Endothelial cell of umbilical vein (primary cell): ENCODE results near the gene MED13. TPM values are rescaled to one million over a fixed set of nuclear protein-coding genes. Genes with fewer than 3 reads are reported as not detected.

ENCODE experiments used
- BruUV-seq: library from RNA; stranded (reverse); fragments of 400-500 nt; replicated peaks from 2 replicates; lab custom pipeline; 2021; lab: Mats Ljungman, UMichigan
- CTCF ChIA-PET: fragments of 300-600, 350-600 bp; sonication (Branson Sonifier 250); formaldehyde crosslinking; loops from one replicate; lab custom pipeline; 2021; ENCODE audit warnings: antibody characterized with exemption, inconsistent platforms; lab: Charles Lee
- POLR2A ChIA-PET: fragments of 300-600, 350-600 bp; sonication (Branson Sonifier 250); formaldehyde crosslinking; loops from one replicate; lab custom pipeline; 2021; ENCODE audit warnings: antibody characterized with exemption, inconsistent platforms; lab: Charles Lee
- DNase-seq: peaks from one replicate; pipeline ENCODE4 v3.0.0-alpha.2; 2011; ENCODE audit warnings: low read depth, low spot score
- FAIRE-seq: peaks from 2 replicates; lab custom pipeline; 2011; peaks lifted over from hg19 to GRCh38; lab: Jason Lieb, UNC
- H2AFZ ChIP-seq: 2 replicates; pipeline ENCODE4 v1.6.0; 2012; ENCODE audit warnings: low read depth, low read length, control low read depth, inconsistent platforms
- H3K27ac ChIP-seq: 2 replicates; pipeline ENCODE4 v1.5.1; 2011; ENCODE audit warnings: low read depth, mild to moderate bottlenecking, control low read depth, low read length, moderate library complexity; ENCODE audit not compliant: insufficient read depth
- H3K27me3 ChIP-seq, 2 experiments: 2 replicates each; pipeline versions ENCODE4 v1.6.0 to v1.6.1; 2011; ENCODE audit warnings: low read length in 2 of 2, mixed read lengths in 1 of 2; ENCODE audit not compliant: control insufficient read depth in 2 of 2, insufficient read depth in 2 of 2
- H3K36me3 ChIP-seq, 2 experiments: 2 replicates in 1 of 2; 3 replicates in 1 of 2; pipeline ENCODE4 v1.5.1; 2011; ENCODE audit warnings: low read length in 2 of 2, mild to moderate bottlenecking in 1 of 2, moderate library complexity in 1 of 2; ENCODE audit not compliant: control insufficient read depth in 2 of 2, insufficient read depth in 2 of 2; ENCODE audit errors: extremely low read depth in 1 of 2
- H3K4me1 ChIP-seq: 3 replicates; pipeline ENCODE4 v1.5.1; 2011; ENCODE audit warnings: mild to moderate bottlenecking, low read length; ENCODE audit not compliant: control insufficient read depth, insufficient read depth; ENCODE audit errors: extremely low read depth
- H3K4me2 ChIP-seq: 2 replicates; pipeline ENCODE4 v1.6.1; 2011; ENCODE audit warnings: low read length, control low read depth, mixed read lengths; ENCODE audit not compliant: insufficient read depth
- H3K4me3 ChIP-seq, 3 experiments: fragments of 200-600 bp in 1 of 3; sonication (generic), shearing (Covaris generic) in 1 of 3; replicated peaks in 1 of 3; 2 replicates each; pipeline ENCODE4 v1.5.1; 2011 to 2016; ENCODE audit warnings: control low read depth in 3 of 3, low read length in 3 of 3, mild to moderate bottlenecking in 2 of 3, inconsistent platforms in 1 of 3, low read depth in 1 of 3, moderate library complexity in 1 of 3; ENCODE audit not compliant: insufficient read depth in 1 of 3
- H3K79me2 ChIP-seq: 2 replicates; pipeline ENCODE4 v1.6.0; 2012; ENCODE audit warnings: low read length, inconsistent platforms; ENCODE audit not compliant: control insufficient read depth, insufficient read depth
- H3K9ac ChIP-seq: replicated peaks from 2 replicates; pipeline ENCODE3; 2011; ENCODE audit warnings: low read length, control low read depth; ENCODE audit not compliant: insufficient read depth; ENCODE audit errors: extremely low read depth
- H3K9me1 ChIP-seq: replicated peaks from 3 replicates; pipeline ENCODE4 v1.6.0; 2011; ENCODE audit warnings: mild to moderate bottlenecking, low read length; ENCODE audit not compliant: control insufficient read depth, insufficient read depth; ENCODE audit errors: extremely low read depth
- H3K9me3 ChIP-seq: replicated peaks from 2 replicates; pipeline ENCODE4 v1.5.1; 2012; ENCODE audit warnings: low read length, inconsistent platforms; ENCODE audit not compliant: control insufficient read depth, insufficient read depth
- H4K20me1 ChIP-seq: replicated peaks from 2 replicates; pipeline ENCODE3; 2011; ENCODE audit warnings: mild to moderate bottlenecking, low read length; ENCODE audit not compliant: control insufficient read depth, insufficient read depth; ENCODE audit errors: extremely low read depth
- EZH2 ChIP-seq: IDR thresholded peaks from 2 replicates; pipeline ENCODE4 v1.6.1; 2012; ENCODE audit warnings: borderline replicate concordance, low read depth, mild to moderate bottlenecking, moderate library complexity, low read length, inconsistent platforms; ENCODE audit not compliant: severe bottlenecking
- GATA2 ChIP-seq: IDR thresholded peaks from 2 replicates; pipeline ENCODE4 v1.7.0; 2011; ENCODE audit warnings: low read depth, mild to moderate bottlenecking, moderate library complexity, mixed read lengths, low read length; ENCODE audit not compliant: insufficient read length, insufficient read depth
- JUN ChIP-seq: IDR thresholded peaks from 2 replicates; pipeline ENCODE4 v1.6.1; 2011; ENCODE audit warnings: borderline replicate concordance, low read depth; ENCODE audit not compliant: insufficient read length, insufficient read depth
- MAX ChIP-seq: IDR thresholded peaks from 2 replicates; pipeline ENCODE4 v1.6.1; 2011; ENCODE audit not compliant: insufficient read depth, insufficient read length
- POLR2AphosphoS5 ChIP-seq: IDR thresholded peaks from 2 replicates; pipeline ENCODE4 v1.6.1; 2012; ENCODE audit warnings: low read depth, mild to moderate bottlenecking, control low read depth, low read length, moderate library complexity; ENCODE audit not compliant: insufficient read depth
- dilution Hi-C: fragments of 300-500 bp; cut with MboI; formaldehyde crosslinking; loops from one replicate; pipeline ENCODE4 v1.15.0; 2019; ENCODE audit warnings: low sequenced_read_pairs; ENCODE audit not compliant: extremely low pct_ligation_motif_present
- intact Hi-C: fragments of 100-400 bp; cut with micrococcal nuclease; formaldehyde crosslinking; loops from one replicate; pipeline ENCODE4 v1.10.0; 2022
- polyA plus RNA-seq, 4 experiments: library from polyadenylated mRNA; depleted of rRNA in 3 of 4; stranded (reverse) in 3 of 4; unstranded in 1 of 4; fragments of >200 nt; gene quantifications; 2 replicates each; pipeline versions ENCODE4 v1.2.1 to v1.2.3, GENCODE V29; 2011 to 2012; ENCODE audit warnings: missing spikeins in 1 of 4
- total RNA-seq: library from RNA; stranded (reverse); gene quantifications from 2 replicates; pipeline ENCODE4 v1.2.3, GENCODE V29; 2021

The MED13 gene
- total and polyA plus RNA-seq, 2 donors (not counting 3 experiments of a cell fraction or from before 2014, with no cell fraction given) = 11.6 to 49.6 TPM

DNA sequence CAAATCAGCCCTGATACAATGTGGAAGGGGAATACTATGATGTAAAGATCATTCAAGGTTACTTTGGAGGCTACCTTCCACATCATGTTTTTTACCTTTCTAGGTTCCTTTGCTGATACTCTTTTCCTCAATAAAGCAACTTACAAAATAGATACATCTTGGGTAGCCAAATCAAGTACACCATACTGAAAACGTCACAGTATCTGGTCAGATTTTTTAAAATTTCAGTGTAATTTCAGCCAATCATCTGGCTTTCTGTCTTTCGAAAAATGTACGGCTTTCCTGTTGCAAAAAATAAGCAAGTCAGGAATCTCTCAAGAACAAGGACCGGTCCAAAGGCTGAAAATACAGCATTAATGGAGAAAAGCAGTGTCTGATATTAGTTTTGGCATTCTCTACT is 15.6 kb upstream of the MED13 start:
- Histone ChIP-seq H3K27ac (no peak overlapping the region), H3K36me3 (no peaks in the 10 kb centered on the region), H3K79me2 (no peaks in the 10 kb centered on the region), H3K4me3 (no peak overlapping the region), H3K9me1 (no peaks in the 10 kb centered on the region), H4K20me1 (no peaks in the 10 kb centered on the region), H2AFZ (no peak overlapping the region), H3K9ac (no peak overlapping the region), H3K27me3 (peaks cover 2 to 3% of the 10 kb centered on the region in 2 experiments), H3K9me3 (no peaks in the 10 kb centered on the region), H3K4me2 (no peak overlapping the region), H3K4me1 (no peaks in the 10 kb centered on the region)
- DNase-seq = no peak
- ChIA-PET CTCF (interaction anchor here (1.3 kb wide), 1 partner anchor 15 kb away, joined by 4 read pairs; no protein-coding TSS in a partner anchor), POLR2A (no interaction called here)
- FAIRE-seq = no peak
- intact Hi-C loops = no loop called here
- TF ChIP-seq GATA2 (no peak), MAX (no peak), POLR2AphosphoS5 (no peak)
- dilution Hi-C loops = no loop called here
- no TSS peak for BruUV-seq

DNA sequence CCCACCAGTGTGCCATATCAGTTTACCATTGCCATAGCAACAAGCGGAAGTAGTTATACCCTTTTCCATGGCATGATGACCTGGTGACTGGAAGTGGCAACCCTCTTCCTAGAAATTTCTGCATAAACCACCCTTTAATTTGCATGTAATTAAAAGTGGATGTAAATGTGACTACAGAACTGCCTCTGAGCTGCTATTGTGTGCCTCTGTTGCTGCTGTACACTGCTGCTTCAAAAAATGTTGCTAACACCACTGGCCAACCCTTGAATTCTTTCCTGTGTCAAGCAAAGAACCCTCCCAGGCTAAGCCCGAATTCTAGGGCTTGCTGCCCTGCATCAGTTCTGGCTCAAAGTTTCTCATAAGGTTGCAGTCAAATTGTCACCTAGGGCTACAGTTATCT is 12.9 kb upstream of the MED13 start:
- no peak overlapping the region for H2AFZ ChIP-seq
- H3K9me3 ChIP-seq = no peaks in the 10 kb centered on the region
- no peak overlapping the region for H3K27ac ChIP-seq
- H3K79me2 ChIP-seq = no peaks in the 10 kb centered on the region
- DNase-seq (no peak), FAIRE-seq (no peak)
- H4K20me1 ChIP-seq = no peaks in the 10 kb centered on the region
- no peak overlapping the region for H3K9ac ChIP-seq
- CTCF ChIA-PET = no interaction called here
- H3K36me3 ChIP-seq = no peaks in the 10 kb centered on the region
- POLR2A ChIA-PET = no interaction called here
- H3K4me3 ChIP-seq = no peak overlapping the region
- dilution Hi-C loops = no loop called here
- TF ChIP-seq EZH2 (no peak), GATA2 (no peak), JUN (no peak)
- intact Hi-C loops = no loop called here
- no peak overlapping the region for H3K4me2 ChIP-seq
- H3K27me3 ChIP-seq = peaks cover 2 to 3% of the 10 kb centered on the region in 2 experiments
- BruUV-seq = no TSS peak
- no peaks in the 10 kb centered on the region for H3K4me1 ChIP-seq
- no peaks in the 10 kb centered on the region for H3K9me1 ChIP-seq
